ENCODE results near the gene BLTP2.
"Not testable (repeated sequence)": the region's sequence is repeated elsewhere in the genome, so short reads cannot be mapped to it uniquely, and the experiment has no call there.

Gene BLTP2

DNA sequence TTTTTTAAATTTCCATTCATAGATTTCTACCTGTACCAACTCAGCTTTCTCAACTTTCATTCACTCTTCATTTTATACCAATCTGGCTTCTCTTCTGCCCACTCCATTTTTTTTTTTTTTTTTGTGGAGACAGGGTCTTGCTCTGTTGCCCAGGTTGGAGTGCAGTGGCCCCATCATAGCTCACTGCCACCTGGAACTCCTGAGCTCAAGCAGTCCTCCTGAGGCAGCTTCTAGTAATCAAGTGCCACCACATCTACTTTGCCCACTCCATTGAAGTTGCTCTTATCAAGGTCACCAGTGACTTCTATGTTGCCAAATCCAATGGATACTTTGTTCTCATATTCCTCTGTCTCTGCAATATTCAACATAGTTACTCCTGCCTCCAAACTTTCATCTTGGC lies 18.8 kb upstream of the BLTP2 start:
- TF ChIP-seq, protein P1, sequence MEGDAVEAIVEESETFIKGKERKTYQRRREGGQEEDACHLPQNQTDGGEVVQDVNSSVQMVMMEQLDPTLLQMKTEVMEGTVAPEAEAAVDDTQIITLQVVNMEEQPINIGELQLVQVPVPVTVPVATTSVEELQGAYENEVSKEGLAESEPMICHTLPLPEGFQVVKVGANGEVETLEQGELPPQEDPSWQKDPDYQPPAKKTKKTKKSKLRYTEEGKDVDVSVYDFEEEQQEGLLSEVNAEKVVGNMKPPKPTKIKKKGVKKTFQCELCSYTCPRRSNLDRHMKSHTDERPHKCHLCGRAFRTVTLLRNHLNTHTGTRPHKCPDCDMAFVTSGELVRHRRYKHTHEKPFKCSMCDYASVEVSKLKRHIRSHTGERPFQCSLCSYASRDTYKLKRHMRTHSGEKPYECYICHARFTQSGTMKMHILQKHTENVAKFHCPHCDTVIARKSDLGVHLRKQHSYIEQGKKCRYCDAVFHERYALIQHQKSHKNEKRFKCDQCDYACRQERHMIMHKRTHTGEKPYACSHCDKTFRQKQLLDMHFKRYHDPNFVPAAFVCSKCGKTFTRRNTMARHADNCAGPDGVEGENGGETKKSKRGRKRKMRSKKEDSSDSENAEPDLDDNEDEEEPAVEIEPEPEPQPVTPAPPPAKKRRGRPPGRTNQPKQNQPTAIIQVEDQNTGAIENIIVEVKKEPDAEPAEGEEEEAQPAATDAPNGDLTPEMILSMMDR (conservative IDR thresholded peaks at IDR 0.05; ENCODE audit: control insufficient read depth, insufficient read depth, low read depth, low read length): no peak
- no peak overlapping the region for H3K4me3 ChIP-seq (ENCODE audit: control insufficient read depth, low read depth, low read length)
- no peak for DNase-seq (ENCODE audit: low read depth)

DNA sequence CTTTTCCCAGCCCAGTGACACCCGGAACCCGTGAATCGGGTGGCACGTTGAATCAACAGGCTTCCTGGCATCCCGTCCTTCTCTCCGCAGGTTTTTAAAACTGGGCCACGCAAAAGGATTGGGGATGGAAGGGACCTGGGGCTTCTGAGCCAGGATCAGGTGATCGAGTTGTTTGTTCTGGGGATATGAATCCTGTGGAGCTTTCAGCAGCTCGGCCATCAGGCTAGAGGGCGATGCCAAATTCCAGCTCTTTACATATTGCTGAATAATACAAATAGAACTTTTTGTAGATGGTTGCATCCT lies 17.5 kb upstream of the BLTP2 start:
- no peak for DNase-seq (ENCODE audit: low read depth)
- TF ChIP-seq, protein P1 (conservative IDR thresholded peaks at IDR 0.05; ENCODE audit: control insufficient read depth, insufficient read depth, low read depth, low read length): no peak
- H3K4me3 ChIP-seq (ENCODE audit: control insufficient read depth, low read depth, low read length): peak overlapping the region; percentile 99

DNA sequence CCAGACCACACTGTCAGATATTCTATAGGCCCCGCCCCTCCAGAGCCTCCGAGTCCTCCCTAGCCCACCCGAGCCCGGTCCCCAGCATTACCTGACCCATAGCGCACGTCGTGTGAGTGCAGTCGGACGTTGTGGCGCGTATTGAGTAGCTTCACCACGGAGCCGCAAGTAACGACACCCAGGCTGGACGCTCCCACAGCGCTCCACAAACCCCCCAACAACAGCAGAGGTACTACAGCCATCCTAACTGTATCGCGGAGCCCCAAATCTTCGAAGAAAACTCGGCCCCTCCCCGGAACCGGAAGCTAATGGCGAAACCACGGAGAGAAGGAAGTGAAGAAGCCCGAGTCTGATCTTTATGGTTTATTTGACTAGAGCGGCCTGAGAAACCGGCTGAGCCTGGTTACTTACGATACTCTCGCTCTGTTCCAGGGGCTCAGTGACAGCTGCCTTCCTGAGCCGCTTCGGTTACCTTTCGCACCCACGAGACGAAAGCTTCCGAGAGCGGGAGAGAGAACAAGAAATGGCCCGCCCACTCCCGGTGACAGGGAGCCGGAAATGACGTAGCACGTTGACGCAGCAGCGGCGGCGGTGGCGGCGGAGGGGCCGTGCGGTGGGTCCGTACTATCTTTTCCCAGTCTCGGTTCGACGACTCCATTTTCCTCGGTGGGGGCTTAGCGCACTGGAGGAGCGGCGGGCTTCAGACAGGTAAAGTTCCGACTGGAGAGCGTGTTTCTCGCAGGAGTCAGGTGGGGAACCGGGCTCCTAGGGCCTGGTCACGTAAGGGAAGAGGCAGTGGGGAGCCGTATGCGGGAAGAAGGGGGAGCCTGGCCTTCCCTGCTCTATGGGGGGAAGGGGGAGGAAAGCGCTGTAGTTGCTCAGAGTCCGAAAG lies 16.9 kb upstream of the BLTP2 start, which contains the start of the genes SDF2 and SUPT6H:
Gene SDF2, minus strand, starts transcription at position 272 of the 892 bp plus-strand sequence. Its CDS starts 30 bp downstream, at position 242.
Gene SUPT6H, plus strand, starts transcription at position 571 of the 892 bp plus-strand sequence. CDS start 11,197 bp downstream, outside the sequence.
- DNase-seq (ENCODE audit: low read depth): peak; percentile 76
- TF ChIP-seq, protein P1 (conservative IDR thresholded peaks at IDR 0.05; ENCODE audit: control insufficient read depth, insufficient read depth, low read depth, low read length): no peak
- H3K4me3 ChIP-seq (ENCODE audit: control insufficient read depth, low read depth, low read length): peak within 1 kb of the TSS; percentile 99

DNA sequence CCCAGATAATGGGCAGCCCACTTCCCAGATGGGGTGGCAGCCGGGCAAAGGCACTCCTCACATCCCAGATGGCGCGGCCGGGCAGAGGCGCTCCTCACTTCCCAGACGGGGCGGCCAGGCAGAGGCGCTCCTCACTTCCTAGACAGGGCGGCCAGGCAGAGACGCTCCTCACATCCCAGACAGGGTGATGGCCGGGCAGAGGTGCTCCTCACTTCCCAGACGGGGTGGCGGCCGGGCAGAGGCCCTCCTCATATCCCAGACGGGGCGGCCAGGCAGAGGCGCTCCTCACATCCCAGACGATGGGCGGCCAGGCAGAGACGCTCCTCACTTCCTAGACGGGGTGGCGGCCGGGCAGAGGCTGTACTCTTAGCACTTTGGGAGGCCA lies 14.5 kb upstream of the BLTP2 start:
- not testable (repeated sequence) for DNase-seq (ENCODE audit: low read depth); H3K4me3 ChIP-seq (ENCODE audit: control insufficient read depth, low read depth, low read length)

DNA sequence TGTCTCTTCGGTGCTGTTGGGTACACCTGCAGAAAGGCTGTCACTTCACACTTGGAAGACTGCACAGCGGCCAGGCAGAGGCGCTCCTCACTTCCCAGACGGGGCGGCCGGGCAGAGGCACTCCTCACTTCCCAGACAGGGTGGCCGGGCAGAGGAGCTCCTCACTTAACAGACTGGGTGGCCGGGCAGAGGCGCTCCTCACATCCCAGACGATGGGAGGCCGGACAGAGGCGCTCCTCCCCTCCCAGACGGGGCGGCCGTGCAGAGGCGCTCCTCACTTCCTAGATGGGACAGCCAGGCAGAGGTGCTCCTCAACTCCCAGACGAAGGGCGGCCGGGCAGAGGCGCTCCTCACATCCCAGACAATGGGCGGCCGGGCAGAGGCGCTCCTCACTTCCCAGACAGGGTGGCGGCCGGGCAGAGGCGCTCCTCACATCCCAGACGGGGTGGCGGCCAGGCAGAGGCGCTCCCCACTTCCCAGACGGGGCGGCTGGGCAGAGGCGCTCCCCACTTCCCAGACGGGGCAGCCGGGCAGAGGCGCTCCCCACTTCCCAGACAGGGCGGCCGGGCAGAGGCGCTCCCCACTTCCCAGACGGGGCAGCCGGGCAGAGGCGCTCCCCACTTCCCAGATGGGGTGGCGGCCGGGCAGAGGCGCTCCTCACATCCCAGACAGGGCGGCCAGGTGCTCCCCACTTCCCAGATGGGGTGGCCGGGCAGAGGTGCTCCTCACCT lies 14.0 kb upstream of the BLTP2 start:
- not testable (repeated sequence) for DNase-seq (ENCODE audit: low read depth); H3K4me3 ChIP-seq (ENCODE audit: control insufficient read depth, low read depth, low read length)

DNA sequence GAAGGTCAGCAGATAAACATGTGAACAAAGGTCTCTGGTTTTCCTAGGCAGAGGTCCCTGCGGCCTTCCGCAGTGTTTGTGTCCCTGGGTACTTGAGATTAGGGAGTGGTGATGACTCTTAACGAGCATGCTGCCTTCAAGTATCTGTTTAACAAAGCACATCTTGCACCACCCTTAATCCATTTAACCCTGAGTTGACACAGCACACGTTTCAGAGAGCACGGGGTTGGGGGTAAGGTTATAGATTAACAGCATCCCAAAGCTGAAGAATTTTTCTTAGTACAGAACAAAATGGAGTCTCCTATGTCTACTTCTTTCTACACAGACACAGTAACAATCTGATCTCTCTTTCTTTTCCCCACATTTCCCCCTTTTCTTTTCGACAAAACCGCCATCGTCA lies 13.4 kb upstream of the BLTP2 start:
- DNase-seq (ENCODE audit: low read depth); H3K4me3 ChIP-seq (ENCODE audit: control insufficient read depth, low read depth, low read length): not testable (repeated sequence)

DNA sequence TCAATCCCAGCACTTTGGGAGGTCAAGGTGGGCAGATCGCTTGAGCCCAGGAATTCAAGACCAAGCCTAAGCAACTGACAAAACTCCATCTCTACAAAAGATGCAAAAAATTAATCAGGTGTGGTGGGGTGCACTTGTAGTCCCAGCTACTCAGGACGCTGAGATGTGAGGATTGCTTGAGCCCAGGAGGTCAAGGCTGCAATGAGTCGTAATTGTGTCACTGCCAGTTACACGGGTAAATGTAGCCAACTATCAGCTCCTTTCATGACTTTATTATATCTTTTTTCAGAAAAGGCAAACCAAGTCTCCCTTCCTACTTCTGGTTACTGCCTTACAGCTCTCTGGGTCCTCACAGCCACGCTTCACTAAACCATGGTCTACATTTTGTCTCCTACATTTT lies 12.8 kb upstream of the BLTP2 start:
- no peak overlapping the region for H3K4me3 ChIP-seq (ENCODE audit: control insufficient read depth, low read depth, low read length)
- DNase-seq (ENCODE audit: low read depth): peak; percentile 70
- TF ChIP-seq, protein P1 (conservative IDR thresholded peaks at IDR 0.05; ENCODE audit: control insufficient read depth, insufficient read depth, low read depth, low read length): no peak

DNA sequence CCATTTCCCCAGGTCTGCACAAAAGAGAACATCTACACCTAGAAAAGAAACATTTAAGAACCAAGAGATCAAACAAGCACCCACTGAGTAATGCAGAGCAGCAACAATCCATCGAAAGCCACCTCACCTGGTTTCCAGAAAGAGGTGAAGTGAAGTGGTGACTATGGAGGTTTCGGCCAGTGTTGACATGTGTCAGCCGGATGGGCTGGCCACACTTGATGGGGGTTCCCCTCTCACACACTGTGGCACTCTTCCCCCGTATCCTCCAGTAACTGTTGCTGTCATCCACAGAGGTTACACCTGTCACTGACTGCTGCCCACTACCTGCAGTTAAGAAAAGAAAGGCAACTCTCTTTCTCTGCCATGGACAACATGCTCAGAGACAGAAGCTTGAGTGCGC lies 10.2 kb upstream of the BLTP2 start:
- no peak for DNase-seq (ENCODE audit: low read depth)
- TF ChIP-seq, protein P1 (conservative IDR thresholded peaks at IDR 0.05; ENCODE audit: control insufficient read depth, insufficient read depth, low read depth, low read length): no peak
- no peak overlapping the region for H3K4me3 ChIP-seq (ENCODE audit: control insufficient read depth, low read depth, low read length)
